HepG2 (cell line): ENCODE data around the gene NOXA1. TPM values are rescaled to one million over a fixed set of nuclear protein-coding genes. Genes with fewer than 3 reads are reported as not detected.

Experiments
- AKAP8 ChIP-seq: sonication (generic); formaldehyde crosslinking; IDR thresholded peaks from 2 replicates; pipeline ENCODE4 v1.5.1; 2020; ENCODE audit warnings: mild to moderate bottlenecking, missing genetic modification reagents
- BCL3 ChIP-seq: sonication (generic); formaldehyde crosslinking; IDR thresholded peaks from 2 replicates; pipeline ENCODE4 v1.5.1; 2020; ENCODE audit warnings: mild to moderate bottlenecking, missing genetic modification reagents, moderate library complexity
- FLYWCH1 ChIP-seq: sonication (generic); formaldehyde crosslinking; IDR thresholded peaks from 2 replicates; pipeline ENCODE4 v1.8.1; 2023; ENCODE audit warnings: mild to moderate bottlenecking, missing genetic modification reagents
- IRF1 ChIP-seq: sonication (generic); formaldehyde crosslinking; IDR thresholded peaks from 2 replicates; pipeline ENCODE4 v1.4.0; 2020; ENCODE audit warnings: low read depth, mild to moderate bottlenecking, missing genetic modification reagents
- KMT2A ChIP-seq: sonication (generic); formaldehyde crosslinking; IDR thresholded peaks from 2 replicates; pipeline ENCODE4 v1.4.0; 2020; ENCODE audit warnings: missing genetic modification reagents
- MZF1 ChIP-seq: sonication (generic); formaldehyde crosslinking; IDR thresholded peaks from 2 replicates; pipeline ENCODE4 v1.8.1; 2023; ENCODE audit warnings: mild to moderate bottlenecking, missing genetic modification reagents, borderline replicate concordance
- SPEN ChIP-seq: sonication (generic); formaldehyde crosslinking; IDR thresholded peaks from 2 replicates; pipeline ENCODE4 v1.5.1; 2020; ENCODE audit warnings: low read depth, mild to moderate bottlenecking, missing genetic modification reagents
- TAF15 ChIP-seq: fragments of 200-400 bp; formaldehyde crosslinking; IDR thresholded peaks from one replicate; pipeline ENCODE4 v1.6.1; 2018; ENCODE audit warnings: mild to moderate bottlenecking, low read depth, low read length; ENCODE audit not compliant: poor library complexity, severe bottlenecking
- ZBTB21 ChIP-seq: sonication (generic); formaldehyde crosslinking; IDR thresholded peaks from 2 replicates; pipeline ENCODE4 v1.4.0; 2020; ENCODE audit warnings: missing genetic modification reagents
- ZNF10 ChIP-seq: sonication (generic); formaldehyde crosslinking; IDR thresholded peaks from 2 replicates; pipeline ENCODE4 v1.4.0; 2020; ENCODE audit warnings: mild to moderate bottlenecking, low read depth, missing genetic modification reagents, borderline replicate concordance
- ZNF136 ChIP-seq: sonication (generic); formaldehyde crosslinking; IDR thresholded peaks from 2 replicates; pipeline ENCODE4 v1.8.1; 2022; ENCODE audit warnings: low read depth, mild to moderate bottlenecking, moderate library complexity, missing genetic modification reagents
- ZNF275 ChIP-seq: sonication (generic); formaldehyde crosslinking; IDR thresholded peaks from 2 replicates; pipeline ENCODE4 v1.8.0; 2022; ENCODE audit warnings: missing genetic modification reagents, mild to moderate bottlenecking, inconsistent platforms, borderline replicate concordance
- ZNF614 ChIP-seq: IDR thresholded peaks from 2 replicates; pipeline ENCODE4 v1.6.1; 2018; ENCODE audit warnings: missing biosample characterization, missing genetic modification reagents, inconsistent platforms, borderline replicate concordance
- ZNF768 ChIP-seq: sonication (generic); formaldehyde crosslinking; IDR thresholded peaks from 2 replicates; pipeline ENCODE4 v1.4.0; 2020; ENCODE audit warnings: missing genetic modification reagents
- ZNF770 ChIP-seq: sonication (generic); formaldehyde crosslinking; IDR thresholded peaks from 2 replicates; pipeline ENCODE4 v1.5.0; 2020; ENCODE audit warnings: mild to moderate bottlenecking, missing genetic modification reagents
- polyA plus RNA-seq, 8 experiments: library from polyadenylated mRNA; depleted of rRNA in 3 of 8; stranded (reverse) in 7 of 8; unstranded in 1 of 8; fragments of >200 nt; fragmentation: Illumina TruSeq in 4 of 8; extraction: Trizol in 4 of 8; gene quantifications; 2 replicates each; pipeline versions ENCODE4 v1.2.1 to v1.2.3, GENCODE V29; 2011 to 2016; ENCODE audit warnings: low read depth in 4 of 8, missing spikeins in 1 of 8, mixed read lengths in 1 of 8; ENCODE audit not compliant: insufficient read depth in 1 of 8
- total RNA-seq, 5 experiments: library from RNA; depleted of rRNA; stranded (reverse); fragments of >200 nt; fragmentation: Illumina TruSeq; extraction: Trizol; gene quantifications; 2 replicates each; pipeline ENCODE4 v1.2.3, GENCODE V29; 2016; ENCODE audit warnings: low read depth in 1 of 5
- TF ChIP-seq, protein P1 (sequence below): sonication (generic); formaldehyde crosslinking; IDR thresholded peaks from 2 replicates; pipeline ENCODE4 v1.8.0; 2022; ENCODE audit warnings: mild to moderate bottlenecking, missing genetic modification reagents; ENCODE audit not compliant: insufficient replicate concordance
- TF ChIP-seq, protein P2 (sequence below): IDR thresholded peaks from 2 replicates; pipeline ENCODE4 v1.4.0; 2020; ENCODE audit warnings: mild to moderate bottlenecking, missing genetic modification reagents

Gene NOXA1
- total and polyA plus RNA-seq, 2 of the 13 experiments (the other 11 are each of a cell fraction or from before 2014, with no cell fraction given), result 0.78 to 1.2 TPM

GRCh38 chr9:137459601-137460362 lies 36.6 kb downstream of the NOXA1 start (continued):
- TF ChIP-seq SPEN (0 out of 2 replicates have a peak, but pooled peaks have one; percentile 35), AKAP8 (CRISPR knock-in tag) (no peak), BCL3 (no peak), ZBTB21 (CRISPR knock-in tag) (0 out of 2 replicates have a peak, but pooled peaks have one; percentile 24), ZNF768 (CRISPR knock-in tag) (no peak), ZNF136 (CRISPR knock-in tag) (no peak), FLYWCH1 (no peak), IRF1 (CRISPR knock-in tag) (no peak), ZNF770 (CRISPR knock-in tag) (peak; percentile 53), MZF1 (no peak), TAF15 (no peak), ZNF10 (no peak), ZNF275 (CRISPR knock-in tag) (no peak), KMT2A (CRISPR knock-in tag) (no peak; the same call in 1 of the 2 replicates), ZNF614 (CRISPR knock-in tag) (no peak)
- TF ChIP-seq, protein P1, sequence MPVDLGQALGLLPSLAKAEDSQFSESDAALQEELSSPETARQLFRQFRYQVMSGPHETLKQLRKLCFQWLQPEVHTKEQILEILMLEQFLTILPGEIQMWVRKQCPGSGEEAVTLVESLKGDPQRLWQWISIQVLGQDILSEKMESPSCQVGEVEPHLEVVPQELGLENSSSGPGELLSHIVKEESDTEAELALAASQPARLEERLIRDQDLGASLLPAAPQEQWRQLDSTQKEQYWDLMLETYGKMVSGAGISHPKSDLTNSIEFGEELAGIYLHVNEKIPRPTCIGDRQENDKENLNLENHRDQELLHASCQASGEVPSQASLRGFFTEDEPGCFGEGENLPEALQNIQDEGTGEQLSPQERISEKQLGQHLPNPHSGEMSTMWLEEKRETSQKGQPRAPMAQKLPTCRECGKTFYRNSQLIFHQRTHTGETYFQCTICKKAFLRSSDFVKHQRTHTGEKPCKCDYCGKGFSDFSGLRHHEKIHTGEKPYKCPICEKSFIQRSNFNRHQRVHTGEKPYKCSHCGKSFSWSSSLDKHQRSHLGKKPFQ (CRISPR knock-in tag), result no peak
- TF ChIP-seq, protein P2, sequence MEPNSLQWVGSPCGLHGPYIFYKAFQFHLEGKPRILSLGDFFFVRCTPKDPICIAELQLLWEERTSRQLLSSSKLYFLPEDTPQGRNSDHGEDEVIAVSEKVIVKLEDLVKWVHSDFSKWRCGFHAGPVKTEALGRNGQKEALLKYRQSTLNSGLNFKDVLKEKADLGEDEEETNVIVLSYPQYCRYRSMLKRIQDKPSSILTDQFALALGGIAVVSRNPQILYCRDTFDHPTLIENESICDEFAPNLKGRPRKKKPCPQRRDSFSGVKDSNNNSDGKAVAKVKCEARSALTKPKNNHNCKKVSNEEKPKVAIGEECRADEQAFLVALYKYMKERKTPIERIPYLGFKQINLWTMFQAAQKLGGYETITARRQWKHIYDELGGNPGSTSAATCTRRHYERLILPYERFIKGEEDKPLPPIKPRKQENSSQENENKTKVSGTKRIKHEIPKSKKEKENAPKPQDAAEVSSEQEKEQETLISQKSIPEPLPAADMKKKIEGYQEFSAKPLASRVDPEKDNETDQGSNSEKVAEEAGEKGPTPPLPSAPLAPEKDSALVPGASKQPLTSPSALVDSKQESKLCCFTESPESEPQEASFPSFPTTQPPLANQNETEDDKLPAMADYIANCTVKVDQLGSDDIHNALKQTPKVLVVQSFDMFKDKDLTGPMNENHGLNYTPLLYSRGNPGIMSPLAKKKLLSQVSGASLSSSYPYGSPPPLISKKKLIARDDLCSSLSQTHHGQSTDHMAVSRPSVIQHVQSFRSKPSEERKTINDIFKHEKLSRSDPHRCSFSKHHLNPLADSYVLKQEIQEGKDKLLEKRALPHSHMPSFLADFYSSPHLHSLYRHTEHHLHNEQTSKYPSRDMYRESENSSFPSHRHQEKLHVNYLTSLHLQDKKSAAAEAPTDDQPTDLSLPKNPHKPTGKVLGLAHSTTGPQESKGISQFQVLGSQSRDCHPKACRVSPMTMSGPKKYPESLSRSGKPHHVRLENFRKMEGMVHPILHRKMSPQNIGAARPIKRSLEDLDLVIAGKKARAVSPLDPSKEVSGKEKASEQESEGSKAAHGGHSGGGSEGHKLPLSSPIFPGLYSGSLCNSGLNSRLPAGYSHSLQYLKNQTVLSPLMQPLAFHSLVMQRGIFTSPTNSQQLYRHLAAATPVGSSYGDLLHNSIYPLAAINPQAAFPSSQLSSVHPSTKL (CRISPR knock-in tag), result 0 out of 2 replicates have a peak, but pooled peaks have one; percentile 10
